GM21360 (cell line): ENCODE results near the gene IRF2BP1.
A peak's percentile ranks its signal among the peaks of the same experiment; 100 is the strongest.

Experiments
- ATAC-seq: cut with Tn5 transposase; IDR thresholded peaks from one replicate; pipeline ENCODE4 v1.9.1; 2021; ENCODE audit warnings: mild to moderate bottlenecking, moderate library complexity; ENCODE audit not compliant: unreplicated experiment

Gene IRF2BP1

DNA sequence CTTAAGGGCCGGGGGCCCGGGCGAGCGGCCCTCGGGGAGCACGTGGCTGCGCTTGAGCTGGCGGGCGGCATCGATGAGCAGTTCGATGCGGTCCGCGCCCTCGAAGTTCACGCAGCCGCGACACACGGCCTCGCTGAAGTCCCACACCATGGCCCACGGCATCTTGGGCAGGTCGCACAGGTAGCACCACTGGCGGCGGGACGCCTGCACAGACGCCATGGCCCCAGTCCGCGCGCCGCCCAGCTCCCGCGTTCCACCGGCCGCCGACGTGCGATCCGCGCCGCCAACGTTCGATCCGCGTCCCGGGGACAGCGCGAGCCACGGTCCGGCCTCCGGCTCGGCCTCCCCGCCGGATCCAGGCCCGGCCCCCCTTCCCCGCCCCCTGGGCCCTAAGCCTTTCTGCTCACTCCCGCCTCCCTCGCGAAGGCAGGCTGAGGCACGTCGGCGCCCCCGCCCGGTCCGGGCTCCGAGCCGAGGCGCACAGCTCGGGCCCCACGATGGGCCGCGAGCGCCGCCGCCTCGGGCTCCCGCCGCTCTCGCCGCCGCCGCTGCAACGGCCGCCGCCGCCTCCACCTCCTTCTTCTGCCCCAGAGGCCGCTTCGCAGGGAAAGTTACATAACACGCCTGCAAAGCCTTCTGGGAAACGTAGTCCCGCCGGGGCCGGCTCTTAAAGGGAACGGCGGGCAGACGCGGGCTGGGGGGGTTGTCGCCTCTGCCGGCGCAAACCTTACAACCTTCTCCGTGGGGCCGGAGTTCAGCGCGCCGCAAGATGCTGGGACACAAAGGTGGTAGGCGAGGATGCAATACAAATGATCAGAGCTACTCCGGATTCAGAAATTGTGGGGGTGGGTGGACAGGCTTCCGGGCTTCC is at the start of gene IRF2BP1:
Gene IRF2BP1 (minus strand): TSS at position 586 of the 871 bp plus-strand sequence. CDS start 367 bp downstream, at position 219.
- ATAC-seq, result peak; percentile 40

DNA sequence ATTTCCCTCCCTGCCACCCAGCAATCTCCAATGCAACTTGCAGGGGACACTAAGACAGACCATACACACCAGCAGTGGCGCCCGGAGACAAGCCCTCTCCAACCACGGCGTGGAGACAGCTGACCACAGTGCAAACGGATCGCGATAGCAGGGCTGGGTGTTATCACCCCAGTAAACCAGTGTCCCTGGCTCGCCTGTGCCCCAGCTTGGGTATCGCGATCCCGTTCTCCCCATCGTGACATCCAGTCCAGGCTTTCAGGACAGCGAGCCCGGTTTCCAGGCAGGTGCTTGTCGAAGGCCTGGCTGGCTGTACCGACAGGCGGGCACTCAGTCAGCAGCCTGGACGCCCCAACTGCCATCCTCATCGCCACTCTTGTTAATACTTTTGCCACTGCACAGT is 49.3 kb upstream of the IRF2BP1 start:
- ATAC-seq, result no peak

GRCh38 chr19:45934551-45935230 is 48.8 kb upstream of the IRF2BP1 start:
- no peak for ATAC-seq

DNA sequence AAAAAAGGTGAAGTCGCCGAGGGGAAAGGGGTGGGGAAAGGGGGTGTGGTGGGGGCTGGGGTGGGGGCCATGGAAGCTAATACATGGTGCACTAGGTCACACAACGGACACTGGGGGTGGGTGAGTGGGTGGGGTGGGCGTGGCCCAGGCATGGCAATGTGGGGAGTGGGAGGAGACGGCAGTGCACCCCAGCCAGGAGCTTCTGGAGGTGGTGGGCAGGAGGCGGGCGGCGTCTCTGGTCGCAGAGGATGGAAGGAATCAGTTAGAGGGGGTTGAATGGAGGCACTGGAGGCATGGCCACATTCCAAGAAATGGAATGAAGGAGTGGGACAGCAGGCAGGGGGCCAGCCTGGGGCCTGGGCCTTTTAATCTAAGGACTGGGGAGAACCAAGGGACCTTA is 47.8 kb upstream of the IRF2BP1 start:
- no peak for ATAC-seq

GRCh38 chr19:45931055-45931454 is 45.1 kb upstream of the IRF2BP1 start:
- ATAC-seq, result no peak

DNA sequence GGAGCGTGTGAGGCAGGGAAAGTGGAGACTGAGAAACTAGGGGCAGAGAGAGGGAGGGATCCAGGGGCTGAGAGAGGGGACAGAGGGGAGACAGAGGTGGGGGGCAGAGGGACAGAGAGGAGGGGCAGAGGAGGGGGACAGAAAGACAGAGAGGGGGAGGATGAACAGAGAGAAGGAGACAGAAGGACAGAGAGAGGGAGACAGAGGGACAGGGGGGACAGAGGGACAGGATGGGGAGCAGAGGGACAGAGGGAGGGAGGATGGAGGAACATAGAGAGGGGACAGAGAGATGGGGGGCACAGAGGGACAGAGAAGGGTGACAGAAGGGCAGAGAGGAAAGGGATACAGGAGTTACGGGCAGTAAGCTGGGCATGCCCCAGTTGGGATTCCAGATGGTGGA is 43.3 kb upstream of the IRF2BP1 start:
- no peak for ATAC-seq

GRCh38 chr19:45927565-45928261 is 41.8 kb upstream of the IRF2BP1 start:
- no peak for ATAC-seq

- no peak for ATAC-seq
Measured at GRCh38 chr19:45924891-45925447, 39.0 kb upstream of the IRF2BP1 start.

DNA sequence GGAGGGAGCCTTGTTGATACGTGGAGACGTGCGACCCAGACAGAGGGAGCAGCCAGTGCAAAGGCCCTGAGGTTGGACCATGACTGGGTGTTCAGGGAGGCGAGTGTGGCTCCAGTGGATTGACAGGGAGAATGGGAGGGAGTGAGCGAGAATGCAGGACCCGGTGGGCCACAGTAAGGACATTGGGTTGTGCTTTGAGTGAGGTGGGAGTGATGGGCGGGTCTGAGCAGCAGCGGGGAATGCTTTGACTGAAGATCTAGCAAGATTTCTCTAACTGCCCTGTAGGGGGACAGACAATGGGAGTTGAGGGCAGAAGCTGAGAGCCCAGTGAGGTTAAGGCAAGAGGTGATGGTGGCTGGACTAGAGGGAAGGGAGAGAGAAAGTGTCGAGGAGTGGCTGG is 36.3 kb upstream of the IRF2BP1 start:
- no peak for ATAC-seq

- no peak for ATAC-seq
Measured at GRCh38 chr19:45920458-45920857, 34.5 kb upstream of the IRF2BP1 start.

DNA sequence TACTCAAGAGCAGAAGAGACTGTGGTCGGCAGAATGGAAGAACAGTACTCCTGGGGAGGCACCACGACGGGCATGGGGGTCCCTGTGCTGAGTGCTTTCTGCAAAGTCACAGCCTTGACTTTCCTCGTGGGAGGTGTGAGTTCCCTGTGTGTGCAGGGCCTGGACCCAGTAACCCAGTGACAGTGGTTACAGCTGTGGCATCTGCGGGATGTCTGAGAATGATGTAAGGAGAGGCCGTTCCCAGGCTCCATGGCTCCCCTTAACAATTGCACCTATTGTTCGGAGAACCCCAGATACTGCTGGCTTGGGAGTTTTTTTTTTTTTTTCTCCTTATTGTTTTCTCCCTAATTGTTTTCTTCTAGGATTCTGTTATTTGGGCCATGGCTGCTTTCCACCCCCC is 33.7 kb upstream of the IRF2BP1 start:
- no peak for ATAC-seq

DNA sequence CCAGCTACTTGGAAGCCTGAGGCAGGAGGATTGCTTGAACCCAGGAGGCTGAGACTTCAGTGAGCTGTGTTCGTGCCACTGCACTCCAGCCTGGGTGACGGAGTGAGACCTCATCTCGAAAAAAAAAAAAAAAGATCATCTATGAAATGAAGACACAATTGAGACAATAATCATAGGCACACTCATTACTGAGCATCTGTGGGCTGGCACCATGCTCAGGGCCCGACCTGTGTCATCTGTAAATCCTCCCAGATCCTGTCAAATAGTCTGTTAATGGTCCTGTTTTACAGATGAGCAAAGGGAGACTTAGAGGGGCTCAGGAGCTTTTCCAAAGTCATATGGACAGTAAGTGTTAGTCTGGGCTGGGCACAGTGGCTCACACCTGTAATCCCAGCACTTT is 32.8 kb upstream of the IRF2BP1 start:
- no peak for ATAC-seq

DNA sequence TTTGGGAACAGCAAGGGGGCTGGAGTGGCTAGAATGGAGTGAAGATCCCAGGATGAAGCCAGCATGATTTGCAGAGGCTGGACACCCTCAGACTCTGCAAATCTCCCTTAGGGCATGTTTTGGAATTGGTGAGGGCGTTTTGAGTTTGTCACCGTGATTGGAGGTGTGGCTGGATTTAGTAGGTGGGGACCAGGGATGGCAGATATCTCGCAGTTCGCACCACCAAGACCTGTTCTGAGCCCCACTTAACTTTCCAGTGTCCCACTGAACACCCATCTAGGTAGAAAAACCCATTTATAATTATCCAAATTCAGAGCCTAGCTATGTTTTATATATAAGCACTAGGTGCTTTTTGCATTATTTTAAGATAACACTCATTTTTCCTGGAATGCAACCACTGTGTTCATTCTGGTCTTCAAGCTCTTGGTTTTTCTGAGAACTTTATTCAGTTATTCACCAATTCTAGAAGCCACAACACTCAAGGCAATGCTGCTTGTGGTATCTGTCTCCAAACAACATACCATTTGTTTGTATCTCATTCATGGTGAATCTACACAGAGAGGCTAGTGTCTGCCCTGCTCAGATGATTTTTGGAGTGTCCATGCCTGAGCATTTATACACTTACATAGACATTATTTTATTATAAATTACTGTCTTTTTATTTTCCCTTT is 31.6 kb upstream of the IRF2BP1 start:
- no peak for ATAC-seq

- ATAC-seq, result no peak
Measured at GRCh38 chr19:45913874-45914830, 28.2 kb upstream of the IRF2BP1 start, which contains the start of gene NANOS2. NANOS2 (minus strand) TSS chr19:45914778; CDS start chr19:45914693, 85 bp downstream.

- no peak for ATAC-seq
Measured at GRCh38 chr19:45911291-45911690, 25.4 kb upstream of the IRF2BP1 start.

- no peak for ATAC-seq
Measured at GRCh38 chr19:45908956-45909355, 23.0 kb upstream of the IRF2BP1 start.

- ATAC-seq, result no peak
Measured at GRCh38 chr19:45906221-45906620, 20.3 kb upstream of the IRF2BP1 start.

- no peak for ATAC-seq
Measured at GRCh38 chr19:45905011-45905410, 19.1 kb upstream of the IRF2BP1 start.
